H1 (cell line): Measurements from ENCODE around the gene TNFSF11.

Source experiments
- BRCA1 ChIP-seq: IDR thresholded peaks from 2 replicates; pipeline ENCODE4 v1.6.1; 2012; ENCODE audit warnings: low read depth, low read length, improper control_type of control experiment
- EGR1 ChIP-seq: IDR thresholded peaks from 2 replicates; pipeline ENCODE4 v1.6.1; 2011; ENCODE audit warnings: low read depth, low read length, borderline replicate concordance
- EP300 ChIP-seq, 2 experiments: IDR thresholded peaks; 1 replicate in 1 of 2; 2 replicates in 1 of 2; pipeline ENCODE4 v1.6.1; 2011 to 2012; ENCODE audit warnings: low read depth in 2 of 2, low read length in 2 of 2, mild to moderate bottlenecking in 2 of 2, borderline replicate concordance in 1 of 2, inconsistent platforms in 1 of 2, moderate library complexity in 1 of 2
- HDAC2 ChIP-seq, 2 experiments: fragments of 300-600 bp in 1 of 2; sonication (generic) in 1 of 2; IDR thresholded peaks; 2 replicates each; pipeline ENCODE4 v1.6.1; 2011 to 2012; ENCODE audit warnings: low read depth in 2 of 2, low read length in 2 of 2, mild to moderate bottlenecking in 2 of 2, moderate library complexity in 2 of 2, borderline replicate concordance in 1 of 2, inconsistent platforms in 1 of 2
- JUN ChIP-seq: IDR thresholded peaks from 2 replicates; pipeline ENCODE4 v1.6.1; 2011; ENCODE audit warnings: low read depth, mild to moderate bottlenecking, improper control_type of control experiment, low read length
- PHF8 ChIP-seq: fragments of 200-600 bp; sonication (generic); conservative IDR thresholded peaks from 2 replicates; pipeline ENCODE4 v1.7.1; 2012; ENCODE audit warnings: low read depth, mild to moderate bottlenecking, inconsistent platforms, low read length, moderate library complexity
- SUZ12 ChIP-seq: fragments of 200-600 bp; sonication (generic); IDR thresholded peaks from 2 replicates; pipeline ENCODE4 v1.6.1; 2012; ENCODE audit warnings: mild to moderate bottlenecking, inconsistent platforms, low read length, moderate library complexity, mixed read lengths
- TF ChIP-seq, protein P1 (sequence below), 3 experiments: IDR thresholded peaks; 1 replicate in 2 of 3; 2 replicates in 1 of 3; pipeline versions ENCODE4 v1.5.1 to v1.6.1; 2011; ENCODE audit warnings: low read length in 3 of 3, mild to moderate bottlenecking in 3 of 3, inconsistent platforms in 2 of 3, low read depth in 1 of 3, moderate library complexity in 1 of 3; ENCODE audit not compliant: insufficient read depth in 1 of 3; ENCODE audit errors: control extremely low read depth in 1 of 3

DNA sequence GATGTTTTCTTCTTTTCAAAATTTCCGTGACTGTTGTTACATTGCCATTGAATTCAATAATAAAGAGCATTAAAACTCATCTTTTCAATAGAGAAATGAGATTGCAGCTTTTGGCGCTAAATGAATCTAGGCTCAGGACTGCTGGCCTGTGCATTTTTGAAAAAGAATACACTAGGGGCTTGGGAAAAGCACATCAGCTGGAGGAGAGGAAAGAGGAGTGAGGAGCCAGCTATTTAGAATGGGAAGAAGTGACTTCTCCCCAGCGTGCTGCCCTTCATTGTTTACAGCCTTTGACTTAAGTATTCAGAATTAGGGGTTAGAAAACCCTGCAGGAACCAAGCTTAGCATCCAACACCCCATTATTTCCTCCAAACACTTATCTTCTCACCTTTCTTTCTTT is 43.3 kb downstream of the TNFSF11 start:
- no peak for TF ChIP-seq EP300 (IDR thresholded peaks at IDR 0.05; ENCODE audit: borderline replicate concordance in 1 of 2, low read depth in 2 of 2, low read length in 2 of 2)
- TF ChIP-seq, protein P1, sequence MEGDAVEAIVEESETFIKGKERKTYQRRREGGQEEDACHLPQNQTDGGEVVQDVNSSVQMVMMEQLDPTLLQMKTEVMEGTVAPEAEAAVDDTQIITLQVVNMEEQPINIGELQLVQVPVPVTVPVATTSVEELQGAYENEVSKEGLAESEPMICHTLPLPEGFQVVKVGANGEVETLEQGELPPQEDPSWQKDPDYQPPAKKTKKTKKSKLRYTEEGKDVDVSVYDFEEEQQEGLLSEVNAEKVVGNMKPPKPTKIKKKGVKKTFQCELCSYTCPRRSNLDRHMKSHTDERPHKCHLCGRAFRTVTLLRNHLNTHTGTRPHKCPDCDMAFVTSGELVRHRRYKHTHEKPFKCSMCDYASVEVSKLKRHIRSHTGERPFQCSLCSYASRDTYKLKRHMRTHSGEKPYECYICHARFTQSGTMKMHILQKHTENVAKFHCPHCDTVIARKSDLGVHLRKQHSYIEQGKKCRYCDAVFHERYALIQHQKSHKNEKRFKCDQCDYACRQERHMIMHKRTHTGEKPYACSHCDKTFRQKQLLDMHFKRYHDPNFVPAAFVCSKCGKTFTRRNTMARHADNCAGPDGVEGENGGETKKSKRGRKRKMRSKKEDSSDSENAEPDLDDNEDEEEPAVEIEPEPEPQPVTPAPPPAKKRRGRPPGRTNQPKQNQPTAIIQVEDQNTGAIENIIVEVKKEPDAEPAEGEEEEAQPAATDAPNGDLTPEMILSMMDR (IDR thresholded peaks at IDR 0.05; ENCODE audit: control extremely low read depth in 1 of 3, insufficient read depth in 1 of 3, low read depth in 1 of 3, low read length in 3 of 3): no peak
- TF ChIP-seq JUN: no peak
- TF ChIP-seq HDAC2 (IDR thresholded peaks at IDR 0.05; ENCODE audit: borderline replicate concordance in 1 of 2, low read depth in 2 of 2, low read length in 2 of 2): no peak
- no peak for TF ChIP-seq SUZ12
- TF ChIP-seq EGR1: no peak
- TF ChIP-seq PHF8: no peak
- no peak for TF ChIP-seq BRCA1
